HAP-1 (cell line): ENCODE measurements around the gene NR3C1.

Experiments used
- DNase-seq, 2 experiments: peaks; one replicate each; pipeline ENCODE4 v3.0.0-alpha.2; 2016 to 2020; ENCODE audit warnings: low spot score in 2 of 2
- H3K27me3 ChIP-seq: fragments of 250-450 bp; sonication (Bioruptor Pico); 2 replicates; pipeline ENCODE4 v1.5.1; 2020; ENCODE audit warnings: low read depth, mild to moderate bottlenecking, moderate library complexity
- H3K36me3 ChIP-seq: fragments of 250-450 bp; sonication (Bioruptor Pico); replicated peaks from 2 replicates; pipeline ENCODE4 v1.5.1; 2020; ENCODE audit warnings: mild to moderate bottlenecking
- H3K4me1 ChIP-seq: fragments of 250-450 bp; sonication (Bioruptor Pico); 2 replicates; pipeline ENCODE4 v1.5.1; 2020; ENCODE audit warnings: mild to moderate bottlenecking
- H3K4me3 ChIP-seq: fragments of 250-450 bp; sonication (Bioruptor Pico); 2 replicates; pipeline ENCODE4 v1.5.1; 2020; ENCODE audit warnings: mild to moderate bottlenecking, moderate library complexity
- H3K9me3 ChIP-seq: fragments of 250-450 bp; sonication (Bioruptor Pico); 2 replicates; pipeline ENCODE4 v1.5.1; 2020; ENCODE audit warnings: mild to moderate bottlenecking, moderate library complexity
- in situ Hi-C: fragments of 300-500 bp; cut with MboI; formaldehyde crosslinking; loops from 3 replicates; pipeline ENCODE4 v1.14.3; 2020; ENCODE audit warnings: low sequenced_read_pairs, inconsistent platforms, mixed read lengths

Gene NR3C1

GRCh38 chr5:143354025-143354424, 49.5 kb downstream of the NR3C1 start:
- Histone ChIP-seq H3K27me3 (no peaks in the 10 kb centered on the region), H3K4me3 (no peak overlapping the region), H3K4me1 (no peaks in the 10 kb centered on the region), H3K9me3 (no peaks in the 10 kb centered on the region), H3K36me3 (no peaks in the 10 kb centered on the region)
- no peak for DNase-seq
- in situ Hi-C loops = no loop called here

- Histone ChIP-seq H3K27me3 (no peaks in the 10 kb centered on the region), H3K9me3 (no peaks in the 10 kb centered on the region), H3K4me1 (no peaks in the 10 kb centered on the region), H3K36me3 (no peaks in the 10 kb centered on the region), H3K4me3 (no peak overlapping the region)
- in situ Hi-C loops = no loop called here
- DNase-seq = no peak
Observed at GRCh38 chr5:143352691-143353090, 50.8 kb downstream of the NR3C1 start.

GRCh38 chr5:143350751-143351602, 52.5 kb downstream of the NR3C1 start:
- in situ Hi-C loops = no loop called here
- no peaks in the 10 kb centered on the region for H3K27me3 ChIP-seq
- H3K9me3 ChIP-seq = no peaks in the 10 kb centered on the region
- no peaks in the 10 kb centered on the region for H3K4me1 ChIP-seq
- no peaks in the 10 kb centered on the region for H3K36me3 ChIP-seq
- H3K4me3 ChIP-seq = no peak overlapping the region
- no peak for DNase-seq

GRCh38 chr5:143350341-143350740, 53.1 kb downstream of the NR3C1 start:
- Histone ChIP-seq H3K4me1 (no peaks in the 10 kb centered on the region), H3K4me3 (no peak overlapping the region), H3K36me3 (no peaks in the 10 kb centered on the region), H3K9me3 (no peaks in the 10 kb centered on the region), H3K27me3 (no peaks in the 10 kb centered on the region)
- DNase-seq = no peak
- in situ Hi-C loops = no loop called here

GRCh38 chr5:143349177-143349576, 54.3 kb downstream of the NR3C1 start:
- no peaks in the 10 kb centered on the region for H3K36me3 ChIP-seq
- DNase-seq = no peak
- no peak overlapping the region for H3K4me3 ChIP-seq
- H3K9me3 ChIP-seq = no peaks in the 10 kb centered on the region
- no peaks in the 10 kb centered on the region for H3K4me1 ChIP-seq
- no peaks in the 10 kb centered on the region for H3K27me3 ChIP-seq
- in situ Hi-C loops = no loop called here

- in situ Hi-C loops = no loop called here
- no peak for DNase-seq
- Histone ChIP-seq H3K27me3 (no peaks in the 10 kb centered on the region), H3K36me3 (no peaks in the 10 kb centered on the region), H3K4me3 (no peak overlapping the region), H3K9me3 (no peaks in the 10 kb centered on the region), H3K4me1 (no peaks in the 10 kb centered on the region)
Observed at GRCh38 chr5:143347698-143348344, 55.7 kb downstream of the NR3C1 start.

- Histone ChIP-seq H3K4me3 (no peak overlapping the region), H3K27me3 (no peaks in the 10 kb centered on the region), H3K36me3 (no peaks in the 10 kb centered on the region), H3K4me1 (no peaks in the 10 kb centered on the region), H3K9me3 (no peaks in the 10 kb centered on the region)
- no peak for DNase-seq
- in situ Hi-C loops = no loop called here
Observed at GRCh38 chr5:143347046-143347445, 56.4 kb downstream of the NR3C1 start.

- in situ Hi-C loops = no loop called here
Observed at GRCh38 chr5:143345671-143346440, 57.6 kb downstream of the NR3C1 start.

GRCh38 chr5:143343042-143343441, 60.4 kb downstream of the NR3C1 start:
- in situ Hi-C loops = no loop called here
- Histone ChIP-seq H3K4me3 (no peak overlapping the region), H3K36me3 (no peaks in the 10 kb centered on the region), H3K9me3 (no peaks in the 10 kb centered on the region), H3K27me3 (no peaks in the 10 kb centered on the region), H3K4me1 (no peaks in the 10 kb centered on the region)
- no peak for DNase-seq

More at GRCh38 chr5:143345671-143346440, 57.6 kb downstream of the NR3C1 start:
- Histone ChIP-seq H3K9me3 (no peaks in the 10 kb centered on the region), H3K4me1 (no peaks in the 10 kb centered on the region), H3K36me3 (no peaks in the 10 kb centered on the region), H3K27me3 (no peaks in the 10 kb centered on the region), H3K4me3 (no peak overlapping the region)
- DNase-seq = no peak

- Histone ChIP-seq H3K36me3 (no peaks in the 10 kb centered on the region), H3K4me3 (no peak overlapping the region), H3K27me3 (no peaks in the 10 kb centered on the region), H3K4me1 (no peaks in the 10 kb centered on the region), H3K9me3 (no peaks in the 10 kb centered on the region)
- DNase-seq = no peak
- in situ Hi-C loops = no loop called here
Observed at GRCh38 chr5:143342607-143343006, 60.9 kb downstream of the NR3C1 start.

GRCh38 chr5:143341807-143342570, 61.5 kb downstream of the NR3C1 start:
- in situ Hi-C loops = no loop called here

GRCh38 chr5:143340891-143341685, 62.4 kb downstream of the NR3C1 start:
- Histone ChIP-seq H3K4me1 (no peaks in the 10 kb centered on the region), H3K36me3 (no peaks in the 10 kb centered on the region)

More at GRCh38 chr5:143341807-143342570, 61.5 kb downstream of the NR3C1 start:
- Histone ChIP-seq H3K36me3 (no peaks in the 10 kb centered on the region), H3K4me3 (no peak overlapping the region), H3K4me1 (no peaks in the 10 kb centered on the region), H3K9me3 (no peaks in the 10 kb centered on the region), H3K27me3 (no peaks in the 10 kb centered on the region)
- no peak for DNase-seq

More at GRCh38 chr5:143340891-143341685, 62.4 kb downstream of the NR3C1 start:
- Histone ChIP-seq H3K27me3 (no peaks in the 10 kb centered on the region), H3K9me3 (no peaks in the 10 kb centered on the region), H3K4me3 (no peak overlapping the region)
- DNase-seq = no peak
- in situ Hi-C loops = no loop called here
